Thyroid gland (tissue), 4 donors: Measurements from ENCODE around the gene GALM. TPM values are rescaled to one million over a fixed set of nuclear protein-coding genes. Genes with fewer than 3 reads are reported as not detected.

Experiments
- DNase-seq, 2 donors: peaks; one replicate each; pipeline ENCODE4 v3.0.0-alpha.2; 2019
- H3K27ac ChIP-seq, 3 donors: fragments of 200-600 bp; sonication (generic); 1 replicate in 2 of 3; 2 replicates in 1 of 3; pipeline ENCODE4 v1.5.1; 2016 to 2019; ENCODE audit warnings: mild to moderate bottlenecking in 1 of 3, moderate library complexity in 1 of 3
- H3K27me3 ChIP-seq: fragments of 200-600 bp; sonication (generic); one replicate; pipeline ENCODE4 v1.5.1; 2019
- H3K36me3 ChIP-seq, 2 donors: fragments of 200-600 bp; sonication (generic); one replicate each; pipeline ENCODE4 v1.5.1; 2016 to 2019
- H3K4me1 ChIP-seq, 2 donors: fragments of 200-600 bp; sonication (generic); one replicate each; pipeline ENCODE4 v1.5.1; 2017 to 2019
- H3K4me3 ChIP-seq, 3 donors: fragments of 200-600 bp; sonication (generic); replicated peaks in 1 of 3; 1 replicate in 2 of 3; 2 replicates in 1 of 3; pipeline ENCODE4 v1.5.1; 2016; ENCODE audit warnings: mild to moderate bottlenecking in 1 of 3
- H3K9me3 ChIP-seq: fragments of 200-600 bp; sonication (generic); one replicate; pipeline ENCODE4 v1.5.1; 2017
- POLR2A ChIP-seq, 2 donors: fragments of 450-650 bp; IDR thresholded peaks; one replicate each; pipeline ENCODE4 v1.6.1; 2017; ENCODE audit warnings: antibody characterized with exemption in 2 of 2, mild to moderate bottlenecking in 2 of 2, moderate library complexity in 1 of 2
- intact Hi-C: fragments of 100-400 bp; cut with DNase I; formaldehyde crosslinking; loops from one replicate; pipeline ENCODE4 v1.15.1; 2023
- total RNA-seq, 4 donors: library from RNA; depleted of rRNA; stranded (reverse); fragments of >200 nt; gene quantifications; one replicate each; pipeline ENCODE4 v1.2.3, GENCODE V29; 2016
- TF ChIP-seq, protein P1 (sequence below), 6 experiments: fragments of 200-600 bp in 3 of 6; fragments of 450-650 bp in 3 of 6; sonication (generic) in 3 of 6; IDR thresholded peaks; one replicate each; pipeline ENCODE4 v1.5.1; 2016 to 2019; ENCODE audit warnings: antibody characterized with exemption in 6 of 6, mild to moderate bottlenecking in 2 of 6, inconsistent platforms in 1 of 6, moderate library complexity in 1 of 6

Gene GALM
- total RNA-seq, 4 donors from 2014 or later, result 13.1 to 32.9 (median 25.8) TPM

DNA sequence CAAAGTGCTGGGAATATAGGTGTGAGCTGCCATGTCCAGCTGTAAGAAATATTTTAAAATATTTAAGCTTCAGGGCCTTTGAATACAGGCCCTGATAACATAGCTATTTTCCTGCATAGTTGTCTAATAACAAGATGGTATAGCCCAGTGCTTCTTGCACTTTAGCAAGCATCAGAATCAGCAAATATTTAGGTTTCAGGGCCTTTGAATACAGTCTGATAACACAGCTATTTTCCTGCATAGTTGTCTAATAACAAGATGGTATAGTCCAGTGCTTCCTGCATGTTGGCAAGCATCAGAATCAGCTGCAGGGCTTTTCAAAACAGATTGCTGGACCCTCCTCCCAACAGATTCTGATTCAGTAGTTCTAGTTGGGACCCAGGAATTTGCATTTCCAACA lies 117.7 kb downstream of the GALM start:
- no peaks in the 10 kb centered on the region for H3K27me3 ChIP-seq
- H3K36me3 ChIP-seq, result peaks cover 4 to 9% of the 10 kb centered on the region in 2 donors
- TF ChIP-seq POLR2A (IDR thresholded peaks at IDR 0.05), result no peak
- TF ChIP-seq, protein P1, sequence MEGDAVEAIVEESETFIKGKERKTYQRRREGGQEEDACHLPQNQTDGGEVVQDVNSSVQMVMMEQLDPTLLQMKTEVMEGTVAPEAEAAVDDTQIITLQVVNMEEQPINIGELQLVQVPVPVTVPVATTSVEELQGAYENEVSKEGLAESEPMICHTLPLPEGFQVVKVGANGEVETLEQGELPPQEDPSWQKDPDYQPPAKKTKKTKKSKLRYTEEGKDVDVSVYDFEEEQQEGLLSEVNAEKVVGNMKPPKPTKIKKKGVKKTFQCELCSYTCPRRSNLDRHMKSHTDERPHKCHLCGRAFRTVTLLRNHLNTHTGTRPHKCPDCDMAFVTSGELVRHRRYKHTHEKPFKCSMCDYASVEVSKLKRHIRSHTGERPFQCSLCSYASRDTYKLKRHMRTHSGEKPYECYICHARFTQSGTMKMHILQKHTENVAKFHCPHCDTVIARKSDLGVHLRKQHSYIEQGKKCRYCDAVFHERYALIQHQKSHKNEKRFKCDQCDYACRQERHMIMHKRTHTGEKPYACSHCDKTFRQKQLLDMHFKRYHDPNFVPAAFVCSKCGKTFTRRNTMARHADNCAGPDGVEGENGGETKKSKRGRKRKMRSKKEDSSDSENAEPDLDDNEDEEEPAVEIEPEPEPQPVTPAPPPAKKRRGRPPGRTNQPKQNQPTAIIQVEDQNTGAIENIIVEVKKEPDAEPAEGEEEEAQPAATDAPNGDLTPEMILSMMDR (IDR thresholded peaks at IDR 0.05), result no peak
- H3K4me1 ChIP-seq, result peaks cover 3 to 16% of the 10 kb centered on the region in 2 donors
- no peak overlapping the region for H3K27ac ChIP-seq
- DNase-seq, result no peak
- no peaks in the 10 kb centered on the region for H3K9me3 ChIP-seq
- H3K4me3 ChIP-seq, result no peak overlapping the region
- intact Hi-C loops, result no loop called here

Other genes starting within 250 kb of the GALM start
- gene HNRNPLL, start 63.2 kb upstream of the GALM start, total RNA-seq, result 10 to 100 TPM; 60.1 to 85.1 (median 64.3) TPM
- gene SRSF7, start 85.2 kb downstream of the GALM start, total RNA-seq, result 100 to 1,000 TPM in 3 of 4 donors, 10 to 100 TPM in 1; 80.8 to 121 (median 117) TPM
- 10 to 100 TPM in 1 of 4 donors, 1 to 10 TPM in 3; 6.6 to 12.1 (median 9.1) TPM for gene GEMIN6, start 112.1 kb downstream of the GALM start, total RNA-seq
- 10 to 100 TPM; 12.4 to 19.3 (median 16.3) TPM for gene DHX57, start 209.8 kb downstream of the GALM start, total RNA-seq
- 10 to 100 TPM; 39.0 to 54.6 (median 47.3) TPM for gene MORN2, start 209.9 kb downstream of the GALM start, total RNA-seq
- gene ARHGEF33, start 223.8 kb downstream of the GALM start, total RNA-seq, result 1 to 10 TPM; 1.3 to 4.6 (median 1.6) TPM